ENCODE results near the gene VPS11. TPM values are rescaled to one million over a fixed set of nuclear protein-coding genes. Genes with fewer than 3 reads are reported as not detected.

The VPS11 gene
- total RNA-seq, 1 experiment from 2014 or later = 20.2 TPM

DNA sequence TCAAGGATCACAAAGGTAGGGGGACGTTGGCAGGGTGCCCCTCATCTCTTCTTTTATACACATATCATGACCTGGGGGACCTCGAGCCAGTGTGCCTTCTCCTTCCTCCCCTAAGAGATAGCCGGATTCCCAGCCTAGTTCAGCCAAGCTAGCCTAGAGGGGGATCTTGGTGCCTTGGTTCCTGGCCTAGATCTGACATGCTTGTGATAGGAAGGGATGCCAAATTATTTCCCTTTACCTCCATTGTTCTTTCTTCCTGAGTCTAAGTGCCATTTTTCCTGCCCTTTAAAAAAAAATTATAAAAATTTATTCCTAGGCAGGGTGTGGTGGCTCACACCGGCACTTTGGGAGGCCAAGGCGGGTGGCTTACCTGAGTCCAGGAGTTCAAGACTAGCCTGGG is 46.7 kb downstream of the VPS11 start (continued):
- TF ChIP-seq, protein P1, sequence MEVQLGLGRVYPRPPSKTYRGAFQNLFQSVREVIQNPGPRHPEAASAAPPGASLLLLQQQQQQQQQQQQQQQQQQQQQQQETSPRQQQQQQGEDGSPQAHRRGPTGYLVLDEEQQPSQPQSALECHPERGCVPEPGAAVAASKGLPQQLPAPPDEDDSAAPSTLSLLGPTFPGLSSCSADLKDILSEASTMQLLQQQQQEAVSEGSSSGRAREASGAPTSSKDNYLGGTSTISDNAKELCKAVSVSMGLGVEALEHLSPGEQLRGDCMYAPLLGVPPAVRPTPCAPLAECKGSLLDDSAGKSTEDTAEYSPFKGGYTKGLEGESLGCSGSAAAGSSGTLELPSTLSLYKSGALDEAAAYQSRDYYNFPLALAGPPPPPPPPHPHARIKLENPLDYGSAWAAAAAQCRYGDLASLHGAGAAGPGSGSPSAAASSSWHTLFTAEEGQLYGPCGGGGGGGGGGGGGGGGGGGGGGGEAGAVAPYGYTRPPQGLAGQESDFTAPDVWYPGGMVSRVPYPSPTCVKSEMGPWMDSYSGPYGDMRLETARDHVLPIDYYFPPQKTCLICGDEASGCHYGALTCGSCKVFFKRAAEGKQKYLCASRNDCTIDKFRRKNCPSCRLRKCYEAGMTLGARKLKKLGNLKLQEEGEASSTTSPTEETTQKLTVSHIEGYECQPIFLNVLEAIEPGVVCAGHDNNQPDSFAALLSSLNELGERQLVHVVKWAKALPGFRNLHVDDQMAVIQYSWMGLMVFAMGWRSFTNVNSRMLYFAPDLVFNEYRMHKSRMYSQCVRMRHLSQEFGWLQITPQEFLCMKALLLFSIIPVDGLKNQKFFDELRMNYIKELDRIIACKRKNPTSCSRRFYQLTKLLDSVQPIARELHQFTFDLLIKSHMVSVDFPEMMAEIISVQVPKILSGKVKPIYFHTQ (CRISPR knock-in tag; IDR thresholded peaks at IDR 0.05) = no peak
- TF ChIP-seq, protein P2, sequence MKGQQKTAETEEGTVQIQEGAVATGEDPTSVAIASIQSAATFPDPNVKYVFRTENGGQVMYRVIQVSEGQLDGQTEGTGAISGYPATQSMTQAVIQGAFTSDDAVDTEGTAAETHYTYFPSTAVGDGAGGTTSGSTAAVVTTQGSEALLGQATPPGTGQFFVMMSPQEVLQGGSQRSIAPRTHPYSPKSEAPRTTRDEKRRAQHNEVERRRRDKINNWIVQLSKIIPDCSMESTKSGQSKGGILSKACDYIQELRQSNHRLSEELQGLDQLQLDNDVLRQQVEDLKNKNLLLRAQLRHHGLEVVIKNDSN (CRISPR knock-in tag; IDR thresholded peaks at IDR 0.05) = no peak
- TF ChIP-seq PRRX2 (CRISPR knock-in tag; IDR thresholded peaks at IDR 0.05) = no peak
- TF ChIP-seq NR3C1 (CRISPR knock-in tag; conservative IDR thresholded peaks at IDR 0.05; ENCODE audit: low read depth) = no peak
- TF ChIP-seq, protein P3, sequence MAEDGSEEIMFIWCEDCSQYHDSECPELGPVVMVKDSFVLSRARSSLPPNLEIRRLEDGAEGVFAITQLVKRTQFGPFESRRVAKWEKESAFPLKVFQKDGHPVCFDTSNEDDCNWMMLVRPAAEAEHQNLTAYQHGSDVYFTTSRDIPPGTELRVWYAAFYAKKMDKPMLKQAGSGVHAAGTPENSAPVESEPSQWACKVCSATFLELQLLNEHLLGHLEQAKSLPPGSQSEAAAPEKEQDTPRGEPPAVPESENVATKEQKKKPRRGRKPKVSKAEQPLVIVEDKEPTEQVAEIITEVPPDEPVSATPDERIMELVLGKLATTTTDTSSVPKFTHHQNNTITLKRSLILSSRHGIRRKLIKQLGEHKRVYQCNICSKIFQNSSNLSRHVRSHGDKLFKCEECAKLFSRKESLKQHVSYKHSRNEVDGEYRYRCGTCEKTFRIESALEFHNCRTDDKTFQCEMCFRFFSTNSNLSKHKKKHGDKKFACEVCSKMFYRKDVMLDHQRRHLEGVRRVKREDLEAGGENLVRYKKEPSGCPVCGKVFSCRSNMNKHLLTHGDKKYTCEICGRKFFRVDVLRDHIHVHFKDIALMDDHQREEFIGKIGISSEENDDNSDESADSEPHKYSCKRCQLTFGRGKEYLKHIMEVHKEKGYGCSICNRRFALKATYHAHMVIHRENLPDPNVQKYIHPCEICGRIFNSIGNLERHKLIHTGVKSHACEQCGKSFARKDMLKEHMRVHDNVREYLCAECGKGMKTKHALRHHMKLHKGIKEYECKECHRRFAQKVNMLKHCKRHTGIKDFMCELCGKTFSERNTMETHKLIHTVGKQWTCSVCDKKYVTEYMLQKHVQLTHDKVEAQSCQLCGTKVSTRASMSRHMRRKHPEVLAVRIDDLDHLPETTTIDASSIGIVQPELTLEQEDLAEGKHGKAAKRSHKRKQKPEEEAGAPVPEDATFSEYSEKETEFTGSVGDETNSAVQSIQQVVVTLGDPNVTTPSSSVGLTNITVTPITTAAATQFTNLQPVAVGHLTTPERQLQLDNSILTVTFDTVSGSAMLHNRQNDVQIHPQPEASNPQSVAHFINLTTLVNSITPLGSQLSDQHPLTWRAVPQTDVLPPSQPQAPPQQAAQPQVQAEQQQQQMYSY (CRISPR knock-in tag; IDR thresholded peaks at IDR 0.05) = no peak
- TF ChIP-seq ZNF232 (CRISPR knock-in tag; IDR thresholded peaks at IDR 0.05) = no peak
- TF ChIP-seq, protein P4, sequence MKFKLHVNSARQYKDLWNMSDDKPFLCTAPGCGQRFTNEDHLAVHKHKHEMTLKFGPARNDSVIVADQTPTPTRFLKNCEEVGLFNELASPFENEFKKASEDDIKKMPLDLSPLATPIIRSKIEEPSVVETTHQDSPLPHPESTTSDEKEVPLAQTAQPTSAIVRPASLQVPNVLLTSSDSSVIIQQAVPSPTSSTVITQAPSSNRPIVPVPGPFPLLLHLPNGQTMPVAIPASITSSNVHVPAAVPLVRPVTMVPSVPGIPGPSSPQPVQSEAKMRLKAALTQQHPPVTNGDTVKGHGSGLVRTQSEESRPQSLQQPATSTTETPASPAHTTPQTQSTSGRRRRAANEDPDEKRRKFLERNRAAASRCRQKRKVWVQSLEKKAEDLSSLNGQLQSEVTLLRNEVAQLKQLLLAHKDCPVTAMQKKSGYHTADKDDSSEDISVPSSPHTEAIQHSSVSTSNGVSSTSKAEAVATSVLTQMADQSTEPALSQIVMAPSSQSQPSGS (CRISPR knock-in tag; IDR thresholded peaks at IDR 0.05; ENCODE audit: borderline replicate concordance, low read depth) = no peak
- TF ChIP-seq, protein P5, sequence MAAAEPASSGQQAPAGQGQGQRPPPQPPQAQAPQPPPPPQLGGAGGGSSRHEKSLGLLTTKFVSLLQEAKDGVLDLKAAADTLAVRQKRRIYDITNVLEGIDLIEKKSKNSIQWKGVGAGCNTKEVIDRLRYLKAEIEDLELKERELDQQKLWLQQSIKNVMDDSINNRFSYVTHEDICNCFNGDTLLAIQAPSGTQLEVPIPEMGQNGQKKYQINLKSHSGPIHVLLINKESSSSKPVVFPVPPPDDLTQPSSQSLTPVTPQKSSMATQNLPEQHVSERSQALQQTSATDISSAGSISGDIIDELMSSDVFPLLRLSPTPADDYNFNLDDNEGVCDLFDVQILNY (CRISPR knock-in tag; IDR thresholded peaks at IDR 0.05) = no peak

DNA sequence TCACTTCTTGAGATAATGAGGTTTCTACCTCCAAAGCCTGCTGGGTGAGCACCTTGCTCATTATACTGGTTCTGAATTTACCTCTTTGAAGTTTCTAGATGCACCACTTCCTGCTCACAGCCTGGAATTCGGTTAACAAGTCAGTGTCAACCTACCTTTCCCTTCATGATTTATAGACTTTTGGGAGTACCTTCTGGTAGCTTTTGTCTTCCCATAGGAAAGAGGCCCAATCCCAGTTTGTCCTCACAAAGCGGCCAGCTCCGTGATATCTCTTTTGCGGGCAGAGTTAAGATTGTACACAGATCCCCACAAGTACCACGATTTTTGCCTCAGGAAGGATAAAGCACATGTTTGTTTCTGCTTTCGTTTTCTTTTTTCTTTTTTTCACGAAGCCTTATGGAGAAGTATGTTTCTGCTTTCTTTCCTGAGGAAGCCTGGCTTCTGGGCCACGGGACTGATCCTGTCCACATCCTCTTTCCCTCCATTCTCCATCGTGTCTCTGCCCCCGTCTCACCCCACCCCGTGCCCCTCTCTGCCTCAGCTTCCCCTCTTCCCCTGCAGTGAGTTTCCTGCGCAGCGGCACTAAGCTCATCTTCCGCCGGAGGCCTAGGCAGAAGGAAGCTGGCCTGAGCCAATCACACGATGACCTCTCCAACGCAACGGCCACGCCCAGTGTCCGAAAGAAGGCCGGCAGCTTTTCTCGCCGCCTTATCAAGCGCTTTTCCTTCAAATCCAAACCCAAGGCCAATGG is 48.0 kb downstream of the VPS11 start:
- peak; percentile 64 for ATAC-seq
- H3K27ac Mint-ChIP-seq = 0 out of 2 replicates have a peak overlapping the region, but pooled peaks have one; percentile 41
- H3K4me3 Mint-ChIP-seq = no peak overlapping the region
- H3K27me3 Mint-ChIP-seq (ENCODE audit: low read depth) = no peaks in the 10 kb centered on the region; the same call in 1 of the 2 replicates
- DNase-seq (ENCODE audit: low spot score) = no peak
- no peaks in the 10 kb centered on the region for H3K9me3 Mint-ChIP-seq
- CTCF ChIA-PET = interaction anchor here (0.6 to 0.9 kb wide), 2 partner anchors 13 to 29 kb away, joined by 3 to 4 read pairs; no protein-coding TSS in a partner anchor
- no peaks in the 10 kb centered on the region; the same call in 1 of the 2 replicates for H3K36me3 Mint-ChIP-seq
- POLR2A ChIA-PET = interaction anchor here (1.0 kb wide), 1 partner anchor 9 kb away, joined by 4 read pairs; the partner anchor contains the start of gene C2CD2L
- H3K4me1 Mint-ChIP-seq = peaks cover 14% of the 10 kb centered on the region
- TF ChIP-seq, protein P6, sequence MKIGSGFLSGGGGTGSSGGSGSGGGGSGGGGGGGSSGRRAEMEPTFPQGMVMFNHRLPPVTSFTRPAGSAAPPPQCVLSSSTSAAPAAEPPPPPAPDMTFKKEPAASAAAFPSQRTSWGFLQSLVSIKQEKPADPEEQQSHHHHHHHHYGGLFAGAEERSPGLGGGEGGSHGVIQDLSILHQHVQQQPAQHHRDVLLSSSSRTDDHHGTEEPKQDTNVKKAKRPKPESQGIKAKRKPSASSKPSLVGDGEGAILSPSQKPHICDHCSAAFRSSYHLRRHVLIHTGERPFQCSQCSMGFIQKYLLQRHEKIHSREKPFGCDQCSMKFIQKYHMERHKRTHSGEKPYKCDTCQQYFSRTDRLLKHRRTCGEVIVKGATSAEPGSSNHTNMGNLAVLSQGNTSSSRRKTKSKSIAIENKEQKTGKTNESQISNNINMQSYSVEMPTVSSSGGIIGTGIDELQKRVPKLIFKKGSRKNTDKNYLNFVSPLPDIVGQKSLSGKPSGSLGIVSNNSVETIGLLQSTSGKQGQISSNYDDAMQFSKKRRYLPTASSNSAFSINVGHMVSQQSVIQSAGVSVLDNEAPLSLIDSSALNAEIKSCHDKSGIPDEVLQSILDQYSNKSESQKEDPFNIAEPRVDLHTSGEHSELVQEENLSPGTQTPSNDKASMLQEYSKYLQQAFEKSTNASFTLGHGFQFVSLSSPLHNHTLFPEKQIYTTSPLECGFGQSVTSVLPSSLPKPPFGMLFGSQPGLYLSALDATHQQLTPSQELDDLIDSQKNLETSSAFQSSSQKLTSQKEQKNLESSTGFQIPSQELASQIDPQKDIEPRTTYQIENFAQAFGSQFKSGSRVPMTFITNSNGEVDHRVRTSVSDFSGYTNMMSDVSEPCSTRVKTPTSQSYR (CRISPR knock-in tag; IDR thresholded peaks at IDR 0.05) = no peak
- TF ChIP-seq ETV6 (CRISPR knock-in tag; IDR thresholded peaks at IDR 0.05) = no peak
- TF ChIP-seq RORB (CRISPR knock-in tag; IDR thresholded peaks at IDR 0.05) = no peak

Data from WTC11 (cell line).